ENCODE results near the gene RCSD1. TPM values are rescaled to one million over a fixed set of nuclear protein-coding genes. Genes with fewer than 3 reads are reported as not detected.

RCSD1 gene
- total RNA-seq, 1 experiment from 2014 or later = 0.16 TPM

- CTCF ChIA-PET = interaction anchor here (0.7 to 3.8 kb wide), 3 partner anchors 33 to 54 kb away, joined by 3 to 23 read pairs (median 5); no protein-coding TSS in a partner anchor
- H3K27me3 Mint-ChIP-seq (ENCODE audit: insufficient read depth, unreplicated experiment) = no peaks in the 10 kb centered on the region
Observed at GRCh38 chr1:167633258-167633944, 3.4 kb downstream of the RCSD1 start.

GRCh38 chr1:167634435-167634834 is 4.4 kb downstream of the RCSD1 start:
- TF ChIP-seq, protein P1, sequence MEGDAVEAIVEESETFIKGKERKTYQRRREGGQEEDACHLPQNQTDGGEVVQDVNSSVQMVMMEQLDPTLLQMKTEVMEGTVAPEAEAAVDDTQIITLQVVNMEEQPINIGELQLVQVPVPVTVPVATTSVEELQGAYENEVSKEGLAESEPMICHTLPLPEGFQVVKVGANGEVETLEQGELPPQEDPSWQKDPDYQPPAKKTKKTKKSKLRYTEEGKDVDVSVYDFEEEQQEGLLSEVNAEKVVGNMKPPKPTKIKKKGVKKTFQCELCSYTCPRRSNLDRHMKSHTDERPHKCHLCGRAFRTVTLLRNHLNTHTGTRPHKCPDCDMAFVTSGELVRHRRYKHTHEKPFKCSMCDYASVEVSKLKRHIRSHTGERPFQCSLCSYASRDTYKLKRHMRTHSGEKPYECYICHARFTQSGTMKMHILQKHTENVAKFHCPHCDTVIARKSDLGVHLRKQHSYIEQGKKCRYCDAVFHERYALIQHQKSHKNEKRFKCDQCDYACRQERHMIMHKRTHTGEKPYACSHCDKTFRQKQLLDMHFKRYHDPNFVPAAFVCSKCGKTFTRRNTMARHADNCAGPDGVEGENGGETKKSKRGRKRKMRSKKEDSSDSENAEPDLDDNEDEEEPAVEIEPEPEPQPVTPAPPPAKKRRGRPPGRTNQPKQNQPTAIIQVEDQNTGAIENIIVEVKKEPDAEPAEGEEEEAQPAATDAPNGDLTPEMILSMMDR (IDR thresholded peaks at IDR 0.05; ENCODE audit: unreplicated experiment) = no peak
- CTCF ChIA-PET = interaction anchor here (1.0 to 4.1 kb wide), 3 partner anchors 34 to 62 kb away, joined by 3 to 28 read pairs (median 23); no protein-coding TSS in a partner anchor
- POLR2A ChIA-PET = interaction anchor here (0.7 to 3.2 kb wide), 6 partner anchors 14 to 53 kb away, joined by 3 to 13 read pairs (median 4); no protein-coding TSS in a partner anchor
- DNase-seq (ENCODE audit: unreplicated experiment) = no peak
- Mint-ChIP-seq H3K4me1 (ENCODE audit: insufficient read depth, unreplicated experiment) (peaks cover 30% of the 10 kb centered on the region), H3K9me3 (ENCODE audit: unreplicated experiment) (no peaks in the 10 kb centered on the region), H3K4me3 (ENCODE audit: unreplicated experiment) (no peak overlapping the region), H3K27ac (ENCODE audit: low read depth, unreplicated experiment) (no peak overlapping the region), H3K36me3 (ENCODE audit: insufficient read depth, unreplicated experiment) (no peaks in the 10 kb centered on the region), H3K27me3 (ENCODE audit: insufficient read depth, unreplicated experiment) (no peaks in the 10 kb centered on the region)
- no TSS peak for BruUV-seq (replicated peaks)
- intact Hi-C loops (cut with micrococcal nuclease) = no loop called here

More at GRCh38 chr1:167633258-167633944, 3.4 kb downstream of the RCSD1 start:
- intact Hi-C loops (cut with micrococcal nuclease) = no loop called here
- BruUV-seq (replicated peaks) = no TSS peak
- DNase-seq (ENCODE audit: unreplicated experiment) = no peak
- TF ChIP-seq, protein P1 (IDR thresholded peaks at IDR 0.05; ENCODE audit: unreplicated experiment) = no peak
- H3K36me3 Mint-ChIP-seq (ENCODE audit: insufficient read depth, unreplicated experiment) = no peaks in the 10 kb centered on the region
- H3K27ac Mint-ChIP-seq (ENCODE audit: low read depth, unreplicated experiment) = no peak overlapping the region
- H3K9me3 Mint-ChIP-seq (ENCODE audit: unreplicated experiment) = no peaks in the 10 kb centered on the region
- peaks cover 32% of the 10 kb centered on the region for H3K4me1 Mint-ChIP-seq (ENCODE audit: insufficient read depth, unreplicated experiment)
- POLR2A ChIA-PET = interaction anchor here (1.2 to 3.2 kb wide), 2 partner anchors 16 to 30 kb away, joined by 4 to 13 read pairs; no protein-coding TSS in a partner anchor
- H3K4me3 Mint-ChIP-seq (ENCODE audit: unreplicated experiment) = no peak overlapping the region

DNA sequence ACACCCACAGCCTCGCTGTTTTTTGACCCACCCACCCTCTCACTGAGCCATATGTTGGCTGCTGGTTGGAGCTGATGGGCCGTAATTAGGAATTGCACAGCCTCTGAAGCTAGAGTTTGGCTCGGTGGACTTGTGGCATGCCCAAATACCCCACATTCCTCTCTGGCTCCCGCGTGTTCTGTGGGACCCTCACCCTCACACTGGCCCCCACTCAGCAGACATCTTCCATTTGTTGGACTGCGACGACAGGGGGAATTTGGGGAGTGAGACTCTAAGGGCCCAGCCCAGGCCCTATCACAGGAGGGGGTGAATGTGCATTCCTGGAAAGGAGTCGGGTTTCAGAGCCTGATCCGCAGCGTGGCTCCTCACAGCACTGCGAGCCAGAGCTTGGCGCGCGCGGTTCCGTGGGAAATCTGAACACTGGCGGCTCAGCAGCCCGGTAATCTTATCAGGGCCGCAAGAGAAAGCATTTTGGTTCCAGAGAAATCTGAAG is 5.2 kb downstream of the RCSD1 start:
- CTCF ChIA-PET = interaction anchor here (0.6 to 4.1 kb wide), 7 partner anchors 25 to 365 kb away, joined by 3 to 28 read pairs (median 4); no protein-coding TSS in a partner anchor

GRCh38 chr1:167635941-167636340 is 5.9 kb downstream of the RCSD1 start:
- Mint-ChIP-seq H3K27me3 (ENCODE audit: insufficient read depth, unreplicated experiment) (no peaks in the 10 kb centered on the region), H3K36me3 (ENCODE audit: insufficient read depth, unreplicated experiment) (no peaks in the 10 kb centered on the region), H3K9me3 (ENCODE audit: unreplicated experiment) (no peaks in the 10 kb centered on the region), H3K4me3 (ENCODE audit: unreplicated experiment) (no peak overlapping the region), H3K27ac (ENCODE audit: low read depth, unreplicated experiment) (no peak overlapping the region), H3K4me1 (ENCODE audit: insufficient read depth, unreplicated experiment) (peaks cover 25% of the 10 kb centered on the region)
- BruUV-seq (replicated peaks) = no TSS peak
- POLR2A ChIA-PET = interaction anchor here (0.7 to 3.2 kb wide), 5 partner anchors 7 to 52 kb away, joined by 3 to 13 read pairs (median 5); no protein-coding TSS in a partner anchor
- TF ChIP-seq, protein P1 (IDR thresholded peaks at IDR 0.05; ENCODE audit: unreplicated experiment) = no peak
- intact Hi-C loops (cut with micrococcal nuclease) = no loop called here
- CTCF ChIA-PET = interaction anchor here (0.6 to 4.1 kb wide), 8 partner anchors 8 to 366 kb away, joined by 3 to 28 read pairs (median 4); no protein-coding TSS in a partner anchor
- DNase-seq (ENCODE audit: unreplicated experiment) = no peak

More for the DNA sequence above, 5.2 kb downstream of the RCSD1 start:
- peaks cover 25% of the 10 kb centered on the region for H3K4me1 Mint-ChIP-seq (ENCODE audit: insufficient read depth, unreplicated experiment)
- no peaks in the 10 kb centered on the region for H3K27me3 Mint-ChIP-seq (ENCODE audit: insufficient read depth, unreplicated experiment)
- H3K36me3 Mint-ChIP-seq (ENCODE audit: insufficient read depth, unreplicated experiment) = no peaks in the 10 kb centered on the region
- POLR2A ChIA-PET = interaction anchor here (1.3 to 3.2 kb wide), 5 partner anchors 14 to 53 kb away, joined by 3 to 13 read pairs (median 5); no protein-coding TSS in a partner anchor
- intact Hi-C loops (cut with micrococcal nuclease) = no loop called here
- no peak overlapping the region for H3K27ac Mint-ChIP-seq (ENCODE audit: low read depth, unreplicated experiment)
- no peaks in the 10 kb centered on the region for H3K9me3 Mint-ChIP-seq (ENCODE audit: unreplicated experiment)
- no TSS peak for BruUV-seq (replicated peaks)
- H3K4me3 Mint-ChIP-seq (ENCODE audit: unreplicated experiment) = no peak overlapping the region
- no peak for DNase-seq (ENCODE audit: unreplicated experiment)
- TF ChIP-seq, protein P1 (IDR thresholded peaks at IDR 0.05; ENCODE audit: unreplicated experiment) = no peak

Data from MCF 10A (cell line).